GM03348 (cell line): ENCODE results near the gene PMVK.

Source experiments
- DNase-seq: peaks from one replicate; pipeline ENCODE4 v3.0.0; 2012; ENCODE audit warnings: low spot score

Gene PMVK

GRCh38 chr1:154966111-154966510, 29.6 kb upstream of the PMVK start:
- no peak for DNase-seq

- DNase-seq, result no peak
These were observed 27.8 kb upstream of the PMVK start for GRCh38 chr1:154964359-154964758.

- no peak for DNase-seq
These were observed 27.1 kb upstream of the PMVK start for GRCh38 chr1:154963643-154964042.

- no peak for DNase-seq
These were observed 26.3 kb upstream of the PMVK start for GRCh38 chr1:154962795-154963330.

GRCh38 chr1:154962156-154962749, 25.7 kb upstream of the PMVK start:
- DNase-seq, result no peak

GRCh38 chr1:154961207-154962155, 25.0 kb upstream of the PMVK start, which contains the start of gene PYGO2:
TSS of gene PYGO2 (minus strand) at chr1:154961782. CDS start at chr1:154961576, 206 bp downstream.
- peak; percentile 90 for DNase-seq

GRCh38 chr1:154960446-154961136, 24.1 kb upstream of the PMVK start:
- no peak for DNase-seq

- no peak for DNase-seq
These were observed 22.9 kb upstream of the PMVK start for GRCh38 chr1:154959426-154959780.

GRCh38 chr1:154958681-154959425, 22.3 kb upstream of the PMVK start:
- no peak for DNase-seq

- DNase-seq, result no peak
These were observed 21.5 kb upstream of the PMVK start for GRCh38 chr1:154958036-154958435.

GRCh38 chr1:154957091-154957657, 20.7 kb upstream of the PMVK start:
- DNase-seq, result no peak

GRCh38 chr1:154956544-154956941, 20.0 kb upstream of the PMVK start:
- DNase-seq, result no peak

- DNase-seq, result peak; percentile 95
These were observed 19.4 kb upstream of the PMVK start, which contains the start of gene PBXIP1 for GRCh38 chr1:154955718-154956543. TSS of gene PBXIP1 (minus strand) at chr1:154956099. CDS start at chr1:154953721, 2,378 bp downstream.

GRCh38 chr1:154955039-154955717, 18.7 kb upstream of the PMVK start:
- no peak for DNase-seq

GRCh38 chr1:154954541-154954940, 18.0 kb upstream of the PMVK start:
- no peak for DNase-seq

GRCh38 chr1:154953611-154954038, 17.1 kb upstream of the PMVK start:
- no peak for DNase-seq

GRCh38 chr1:154952664-154953063, 16.1 kb upstream of the PMVK start:
- no peak for DNase-seq

- DNase-seq, result no peak
These were observed 15.6 kb upstream of the PMVK start for GRCh38 chr1:154951901-154952657.

- DNase-seq, result no peak
These were observed 11.6 kb upstream of the PMVK start for GRCh38 chr1:154948079-154948478.
